GM20000 (cell line): ENCODE results near the gene GABRR2.

ENCODE experiments used
- DNase-seq: peaks from one replicate; pipeline ENCODE4 v3.0.0; 2012; ENCODE audit warnings: low spot score
- CTCF ChIP-seq: IDR thresholded peaks from 2 replicates; pipeline ENCODE4 v1.5.1; 2012; ENCODE audit warnings: mild to moderate bottlenecking, control low read depth; ENCODE audit errors: extremely low read depth, missing control alignments

The GABRR2 gene

GRCh38 chr6:89348372-89348771 lies 33.3 kb upstream of the GABRR2 start:
- DNase-seq = no peak
- no peak for TF ChIP-seq CTCF

- no peak for TF ChIP-seq CTCF
- no peak for DNase-seq
These were observed 32.7 kb upstream of the GABRR2 start for GRCh38 chr6:89347825-89348224.

GRCh38 chr6:89346433-89346832 lies 31.3 kb upstream of the GABRR2 start:
- no peak for TF ChIP-seq CTCF
- DNase-seq = no peak

- no peak for TF ChIP-seq CTCF
- DNase-seq = no peak
These were observed 24.5 kb upstream of the GABRR2 start for GRCh38 chr6:89339565-89339964.

- no peak for TF ChIP-seq CTCF
- DNase-seq = no peak
These were observed 20.1 kb upstream of the GABRR2 start for GRCh38 chr6:89335164-89335563.

GRCh38 chr6:89330910-89331309 lies 15.8 kb upstream of the GABRR2 start:
- DNase-seq = no peak
- TF ChIP-seq CTCF = no peak

- no peak for TF ChIP-seq CTCF
- no peak for DNase-seq
These were observed 13.9 kb upstream of the GABRR2 start for GRCh38 chr6:89328976-89329375.

- DNase-seq = no peak
- TF ChIP-seq CTCF = no peak
These were observed 9.2 kb upstream of the GABRR2 start for GRCh38 chr6:89324304-89324703.
